Non-pigmented ciliary epithelial cell (primary cell): Measurements from ENCODE around the gene MGAT3.

ENCODE experiments used
- DNase-seq: peaks from one replicate; pipeline ENCODE4 v3.0.0-alpha.2; 2010; ENCODE audit warnings: low read depth

The MGAT3 gene

GRCh38 chr22:39429186-39429585 is 27.6 kb upstream of the MGAT3 start:
- no peak for DNase-seq

- DNase-seq, result no peak
These were observed 26.8 kb upstream of the MGAT3 start for GRCh38 chr22:39429916-39430575.

GRCh38 chr22:39430576-39431150 is 26.1 kb upstream of the MGAT3 start:
- no peak for DNase-seq

- no peak for DNase-seq
These were observed 25.5 kb upstream of the MGAT3 start for GRCh38 chr22:39431216-39431801.

- no peak for DNase-seq
These were observed 25.0 kb upstream of the MGAT3 start for GRCh38 chr22:39431821-39432251.

- no peak for DNase-seq
These were observed 24.4 kb upstream of the MGAT3 start for GRCh38 chr22:39432361-39432811.

- DNase-seq, result no peak
These were observed 23.2 kb upstream of the MGAT3 start for GRCh38 chr22:39433476-39434242.

- no peak for DNase-seq
These were observed 22.6 kb upstream of the MGAT3 start for GRCh38 chr22:39434243-39434653.

- no peak for DNase-seq
These were observed 22.1 kb upstream of the MGAT3 start for GRCh38 chr22:39434721-39435120.

- DNase-seq, result no peak
These were observed 21.2 kb upstream of the MGAT3 start for GRCh38 chr22:39435616-39436015.

- no peak for DNase-seq
These were observed 18.8 kb upstream of the MGAT3 start for GRCh38 chr22:39437791-39438704.

GRCh38 chr22:39439170-39439569 is 17.6 kb upstream of the MGAT3 start:
- DNase-seq, result peak; percentile 52

- DNase-seq, result no peak
These were observed 13.4 kb upstream of the MGAT3 start for GRCh38 chr22:39443398-39443797.

- no peak for DNase-seq
These were observed 12.5 kb upstream of the MGAT3 start for GRCh38 chr22:39444247-39444800.

GRCh38 chr22:39444937-39445465 is 11.8 kb upstream of the MGAT3 start:
- DNase-seq, result no peak

GRCh38 chr22:39445678-39446077 is 11.1 kb upstream of the MGAT3 start:
- DNase-seq, result no peak

- no peak for DNase-seq
These were observed 10.5 kb upstream of the MGAT3 start for GRCh38 chr22:39446239-39446721.

- no peak for DNase-seq
These were observed 8.4 kb upstream of the MGAT3 start for GRCh38 chr22:39448205-39449054.

- no peak for DNase-seq
These were observed 7.1 kb upstream of the MGAT3 start for GRCh38 chr22:39449708-39450107.
